A549 (cell line): ENCODE data around the gene C16orf54. TPM values are rescaled to one million over a fixed set of nuclear protein-coding genes. Genes with fewer than 3 reads are reported as not detected.

ENCODE experiments used
- ATAC-seq, 2 experiments: fragments of 200-7000 bp in 1 of 2; fragments of >200 bp in 1 of 2; cut with Nextera tagmentation in 1 of 2; cut with Tn5 transposase in 1 of 2; 3 replicates each; pipeline versions ENCODE4 v1.8.0 to v1.9.1; 2018 to 2020; ENCODE audit warnings: mild to moderate bottlenecking in 1 of 2, moderate library complexity in 1 of 2
- CTCF ChIA-PET: fragments of 300-600 bp; sonication (Branson Sonifier 250); formaldehyde crosslinking; extraction: SDS; loops from one replicate; lab custom pipeline; 2021; ENCODE audit warnings: antibody characterized with exemption, inconsistent platforms; lab: Yijun Ruan, JAX
- POLR2A ChIA-PET: fragments of 350-600 bp; formaldehyde crosslinking; extraction: SDS; loops from one replicate; lab custom pipeline; 2021; ENCODE audit warnings: antibody characterized with exemption, inconsistent platforms; lab: Yijun Ruan, JAX
- DNase-seq, 2 experiments: peaks; one replicate each; pipeline versions ENCODE4 v3.0.0 to v3.0.0-alpha.2; 2011 to 2016; ENCODE audit warnings: low read depth in 1 of 2, low spot score in 1 of 2
- FAIRE-seq: peaks from 2 replicates; lab custom pipeline; 2011; peaks lifted over from hg19 to GRCh38; lab: Jason Lieb, UNC
- H3K27ac ChIP-seq, 2 experiments: fragments of >200 bp; sonication (Bioruptor Twin); formaldehyde crosslinking; 3 replicates each; pipeline ENCODE4 v1.5.1; 2016 to 2017
- H3K4me1 ChIP-seq: fragments of >200 bp; sonication (Bioruptor Twin); formaldehyde crosslinking; 3 replicates; pipeline ENCODE4 v1.6.1; 2016
- H3K4me2 ChIP-seq: fragments of >200 bp; sonication (Bioruptor Twin); formaldehyde crosslinking; 3 replicates; pipeline ENCODE4 v1.6.1; 2016
- H3K4me3 ChIP-seq: fragments of >200 bp; sonication (Bioruptor Twin); formaldehyde crosslinking; 3 replicates; pipeline ENCODE4 v1.5.1; 2016
- H3K9me3 ChIP-seq: fragments of >200 bp; sonication (Bioruptor Twin); formaldehyde crosslinking; 3 replicates; pipeline ENCODE4 v1.6.1; 2016
- BCL3 ChIP-seq: fragments of >200 bp; sonication (Bioruptor Twin); formaldehyde crosslinking; IDR thresholded peaks from 3 replicates; pipeline ENCODE4 v1.6.1; 2016
- CTCF ChIP-seq: fragments of >200 bp; sonication (Bioruptor Twin); formaldehyde crosslinking; IDR thresholded peaks from 3 replicates; pipeline ENCODE4 v1.5.1; 2016
- E2F6 ChIP-seq: IDR thresholded peaks from 2 replicates; pipeline ENCODE4 v1.6.1; 2012; ENCODE audit warnings: low read depth, borderline replicate concordance
- FOSL2 ChIP-seq, 2 experiments: fragments of 450-650 bp in 1 of 2; fragments of >200 bp in 1 of 2; sonication (Bioruptor Twin) in 1 of 2; formaldehyde crosslinking; IDR thresholded peaks; 2 replicates each; pipeline versions ENCODE4 v1.5.0 to v1.6.1; 2016 to 2020; ENCODE audit warnings: mild to moderate bottlenecking in 1 of 2, moderate library complexity in 1 of 2
- HDAC2 ChIP-seq: fragments of 200-600 bp; sonication (generic); IDR thresholded peaks from 2 replicates; pipeline ENCODE4 v1.6.1; 2016
- HES2 ChIP-seq: fragments of >200 bp; sonication (Bioruptor Twin); formaldehyde crosslinking; IDR thresholded peaks from 2 replicates; pipeline ENCODE4 v1.6.1; 2016
- HOXB13 ChIP-seq: fragments of 250-450 bp; sonication (Bioruptor Pico); IDR thresholded peaks from 2 replicates; pipeline ENCODE4 v1.5.0; 2020; ENCODE audit warnings: low read depth, mild to moderate bottlenecking, moderate library complexity
- JUNB ChIP-seq: fragments of >200 bp; sonication (Bioruptor Twin); formaldehyde crosslinking; IDR thresholded peaks from 2 replicates; pipeline ENCODE4 v1.6.1; 2016
- KDM5A ChIP-seq: fragments of 200-600 bp; sonication (generic); IDR thresholded peaks from 2 replicates; pipeline ENCODE4 v1.6.1; 2016; ENCODE audit warnings: antibody characterized with exemption, mild to moderate bottlenecking
- MAFK ChIP-seq: fragments of 450-650 bp; IDR thresholded peaks from 2 replicates; pipeline ENCODE4 v1.6.1; 2014; ENCODE audit not compliant: partially characterized antibody
- MAZ ChIP-seq: fragments of 150-350 bp; IDR thresholded peaks from 2 replicates; pipeline ENCODE4 v1.6.1; 2014; ENCODE audit warnings: antibody characterized with exemption, low read depth, low read length, borderline replicate concordance
- PHF8 ChIP-seq: fragments of 200-600 bp; sonication (generic); IDR thresholded peaks from 2 replicates; pipeline ENCODE4 v1.6.1; 2016; ENCODE audit warnings: low read depth, mild to moderate bottlenecking, antibody characterized with exemption, moderate library complexity, borderline replicate concordance
- POLR2AphosphoS2 ChIP-seq: conservative IDR thresholded peaks from 2 replicates; pipeline ENCODE4 v1.6.1; 2012; ENCODE audit warnings: low read length, improper control_type of control experiment, inconsistent platforms
- RAD21 ChIP-seq, 2 experiments: fragments of >200 bp in 1 of 2; sonication (Bioruptor Twin) in 1 of 2; formaldehyde crosslinking in 1 of 2; IDR thresholded peaks in 1 of 2; conservative IDR thresholded peaks in 1 of 2; 2 replicates in 1 of 2; 3 replicates in 1 of 2; pipeline ENCODE4 v1.6.1; 2012 to 2018; ENCODE audit warnings: inconsistent platforms in 1 of 2
- RFX5 ChIP-seq: fragments of 450-650 bp; IDR thresholded peaks from 2 replicates; pipeline ENCODE4 v1.7.1; 2014; ENCODE audit warnings: antibody characterized with exemption, mild to moderate bottlenecking, moderate library complexity
- SREBF2 ChIP-seq: fragments of 450-650 bp; IDR thresholded peaks from 2 replicates; pipeline ENCODE4 v1.6.1; 2014; ENCODE audit warnings: mild to moderate bottlenecking, moderate library complexity
- USF2 ChIP-seq: fragments of 450-650 bp; IDR thresholded peaks from 2 replicates; pipeline ENCODE4 v1.6.1; 2014; ENCODE audit warnings: antibody characterized with exemption
- WGBS: methylation state at CpG from one replicate; pipeline ENCODE4 v1.1.6; 2017; ENCODE audit errors: missing lambda C conversion rate; 5-methylcytosine and 5-hydroxymethylcytosine counted together
- polyA plus RNA-seq, 4 experiments: library from polyadenylated mRNA; depleted of rRNA in 3 of 4; stranded (reverse); fragments of >200 nt; fragmentation: RNase III in 1 of 4; extraction: RNeasy Plus Mini Kit Qiagen cat#74134 plus additional on column Dnase treatment in 1 of 4; gene quantifications; 2 replicates in 3 of 4; 3 replicates in 1 of 4; pipeline ENCODE4 v1.2.3, GENCODE V29; 2011 to 2017
- TF ChIP-seq, protein P1 (sequence below): IDR thresholded peaks from 2 replicates; pipeline ENCODE4 v1.6.1; 2012

C16orf54 gene
- polyA plus RNA-seq, 2 of the 4 experiments (the other 2 are of a cell fraction) = not detected

GRCh38 chr16:29791845-29792807 lies 46.3 kb upstream of the C16orf54 start:
- Histone ChIP-seq H3K27ac (peak overlapping the region; percentile 89 to 96; a peak in 4 of 6 replicates), H3K4me3 (peak overlapping the region; percentile 94), H3K4me1 (peaks cover 20% of the 10 kb centered on the region), H3K4me2 (peak overlapping the region; percentile 76), H3K9me3 (no peaks in the 10 kb centered on the region)
- no peak for DNase-seq
- ChIA-PET CTCF (interaction anchor here (0.7 to 4.4 kb wide), 3 partner anchors 10 to 25 kb away, joined by 3 to 54 read pairs (median 14); no protein-coding TSS in a partner anchor), POLR2A (interaction anchor here (1.4 kb wide), 1 partner anchor 12 kb away, joined by 4 read pairs; no protein-coding TSS in a partner anchor)
- 72% methylated on average over 9 of the region's 9 CpGs for WGBS
- TF ChIP-seq, protein P1, sequence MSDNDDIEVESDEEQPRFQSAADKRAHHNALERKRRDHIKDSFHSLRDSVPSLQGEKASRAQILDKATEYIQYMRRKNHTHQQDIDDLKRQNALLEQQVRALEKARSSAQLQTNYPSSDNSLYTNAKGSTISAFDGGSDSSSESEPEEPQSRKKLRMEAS = 0 out of 2 replicates have a peak, but pooled peaks have one; percentile 3
- TF ChIP-seq E2F6 = no peak
- ATAC-seq = no peak
- no peak for FAIRE-seq

GRCh38 chr16:29790949-29791844 lies 45.4 kb upstream of the C16orf54 start:
- whole genome bisulfite sequencing = under 1% methylated on average over 27 of the region's 31 CpGs
- peaks cover 20% of the 10 kb centered on the region for H3K4me1 ChIP-seq
- no peaks in the 10 kb centered on the region for H3K9me3 ChIP-seq
- POLR2A ChIA-PET = interaction anchor here (0.9 to 2.3 kb wide), 9 partner anchors 7 to 91 kb away, joined by 3 to 25 read pairs (median 4); partner anchors contain the start of genes MAZ and PAGR1
- CTCF ChIA-PET = interaction anchor here (0.7 to 4.4 kb wide), 19 partner anchors 11 to 262 kb away, joined by 3 to 54 read pairs (median 6); a partner anchor contains a TSS
- peak overlapping the region; percentile 76 for H3K4me2 ChIP-seq
- peak in 1 of 2 experiments; percentile 38 for DNase-seq
- no peak for FAIRE-seq
- peak overlapping the region; percentile 89 to 96 for H3K27ac ChIP-seq
- peak overlapping the region; percentile 94 for H3K4me3 ChIP-seq
- no peak for TF ChIP-seq FOSL2 (IDR thresholded peaks at IDR 0.05)
- TF ChIP-seq FOSL2 (CRISPR knock-in tag; IDR thresholded peaks at IDR 0.05) = no peak
- no peak for TF ChIP-seq HOXB13 (CRISPR knock-in tag)
- no peak for TF ChIP-seq MAFK
- peak; percentile 43; the same call in 1 of the 2 replicates for TF ChIP-seq KDM5A
- no peak for TF ChIP-seq HDAC2
- TF ChIP-seq SREBF2 = no peak
- peak; percentile 48 to 61 for ATAC-seq

GRCh38 chr16:29790183-29790948 lies 44.6 kb upstream of the C16orf54 start, which contains the start of gene KIF22:
Gene KIF22, plus strand, starts transcription at chr16:29790751. Its CDS starts 9 bp downstream, at chr16:29790760.
- peak; percentile 99 for DNase-seq
- Histone ChIP-seq H3K4me3 (peak within 1 kb of the TSS; percentile 94), H3K4me2 (peak within 1 kb of the TSS; percentile 94), H3K27ac (peak within 1 kb of the TSS; percentile 94 to 96), H3K9me3 (no peaks in the 10 kb centered on the region), H3K4me1 (peaks cover 20% of the 10 kb centered on the region)
- peak; percentile 97 to 98 for ATAC-seq
- 0% methylated on average over 41 of the region's 67 CpGs for WGBS
- no peak for FAIRE-seq
- ChIA-PET POLR2A (interaction anchor here (0.6 to 2.3 kb wide), 16 partner anchors 8 to 627 kb away, joined by 3 to 25 read pairs (median 4); partner anchors contain the start of genes ALDOA, MAZ and PAGR1), CTCF (interaction anchor here (0.5 to 4.4 kb wide), 27 partner anchors 10 to 263 kb away, joined by 3 to 54 read pairs (median 6); a partner anchor contains a TSS)
- TF ChIP-seq FOSL2 (IDR thresholded peaks at IDR 0.05) (no peak), FOSL2 (CRISPR knock-in tag; IDR thresholded peaks at IDR 0.05) (no peak), HES2 (no peak), JUNB (no peak), SREBF2 (no peak), POLR2AphosphoS2 (no peak), RFX5 (peak; percentile 70), PHF8 (peak; percentile 29; the same call in 1 of the 2 replicates), KDM5A (peak; percentile 74), USF2 (no peak), MAZ (no peak), HOXB13 (CRISPR knock-in tag) (no peak), RAD21 (conservative IDR thresholded peaks at IDR 0.05 in 1 of 2, IDR thresholded peaks at IDR 0.05 in 1 of 2) (peak in 1 of 2 experiments; percentile 44; a peak in 2 of 5 replicates), CTCF (peak; percentile 60), E2F6 (peak; percentile 71), BCL3 (0 out of 3 replicates have a peak, but pooled peaks have one; percentile 11)
